ENCODE data around the gene HPSE2. TPM values are rescaled to one million over a fixed set of nuclear protein-coding genes. Genes with fewer than 3 reads are reported as not detected.

Gene HPSE2
- total and polyA plus RNA-seq, 2 of the 13 experiments (the other 11 are each of a cell fraction or from before 2014, with no cell fraction given): 0.01 TPM; not detected in 1

DNA sequence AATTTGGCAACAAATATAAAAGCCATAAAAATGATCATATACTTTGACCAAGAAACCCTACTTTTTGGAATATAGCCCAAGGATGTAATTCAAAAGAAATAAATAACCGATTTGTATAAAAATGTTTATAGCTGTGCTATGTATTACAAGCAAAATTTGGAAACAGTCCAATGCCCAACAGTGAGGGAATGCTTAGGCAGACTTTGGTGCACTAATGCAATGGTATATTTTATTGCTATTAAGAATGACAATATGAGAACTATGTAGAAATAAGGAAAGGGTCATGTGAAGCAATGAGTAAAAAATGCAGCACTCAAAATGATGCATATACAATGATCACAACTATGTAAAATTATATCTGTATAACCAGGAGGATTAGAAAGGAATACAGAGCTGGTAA is 515.1 kb downstream of the HPSE2 start:
- Histone ChIP-seq H3K4me1 (ENCODE audit: insufficient read depth, low read length) (no peaks in the 10 kb centered on the region), H3K9ac (ENCODE audit: insufficient read depth, low read depth, low read length) (no peak overlapping the region), H3K36me3 (replicated peaks in 1 of 2; ENCODE audit: control insufficient read depth in 1 of 2, insufficient read depth in 2 of 2, low read length in 2 of 2) (no peaks in the 10 kb centered on the region), H3K79me2 (ENCODE audit: insufficient read depth, low read length) (no peaks in the 10 kb centered on the region), H3K4me2 (ENCODE audit: low read depth, low read length) (no peak overlapping the region), H2AFZ (ENCODE audit: low read length) (no peak overlapping the region), H3K4me3 (replicated peaks in 1 of 3; ENCODE audit: insufficient read depth in 1 of 3, low read depth in 2 of 3, low read length in 3 of 3) (no peak overlapping the region), H3K27me3 (ENCODE audit: control insufficient read depth in 1 of 2, insufficient read depth in 2 of 2, low read length in 2 of 2) (no peaks in the 10 kb centered on the region), H3K9me3 (ENCODE audit: low read length) (no peaks in the 10 kb centered on the region), H3K27ac (ENCODE audit: extremely low read length, insufficient read depth, low read length) (no peak overlapping the region), H4K20me1 (ENCODE audit: insufficient read depth, low read length) (no peaks in the 10 kb centered on the region)
- 0% methylated on average over 1 of the region's 1 CpG for WGBS (ENCODE audit: low lambda C conversion rate)
- POLR2A ChIA-PET: no interaction called here
- no peak for ATAC-seq
- CTCF ChIA-PET (ENCODE audit: low intra/inter-chr PET ratio, low total read pairs): no interaction called here
- TF ChIP-seq HOXA5 (CRISPR knock-in tag; IDR thresholded peaks at IDR 0.05) (no peak), KMT2A (CRISPR knock-in tag; IDR thresholded peaks at IDR 0.05) (no peak), PAX8 (CRISPR knock-in tag; IDR thresholded peaks at IDR 0.05; ENCODE audit: borderline replicate concordance) (no peak)
- DNase-seq (ENCODE audit: low spot score): no peak
- intact Hi-C loops (cut with micrococcal nuclease; ENCODE audit: unreplicated experiment): no loop called here
- no peak for FAIRE-seq
- in situ Hi-C loops (cut with HindIII; ENCODE audit: extremely low pct_ligation_motif_present, low pct_unique_long_range_greater_than_20kb): no loop called here
- no TSS peak for BruUV-seq (replicated peaks)

DNA sequence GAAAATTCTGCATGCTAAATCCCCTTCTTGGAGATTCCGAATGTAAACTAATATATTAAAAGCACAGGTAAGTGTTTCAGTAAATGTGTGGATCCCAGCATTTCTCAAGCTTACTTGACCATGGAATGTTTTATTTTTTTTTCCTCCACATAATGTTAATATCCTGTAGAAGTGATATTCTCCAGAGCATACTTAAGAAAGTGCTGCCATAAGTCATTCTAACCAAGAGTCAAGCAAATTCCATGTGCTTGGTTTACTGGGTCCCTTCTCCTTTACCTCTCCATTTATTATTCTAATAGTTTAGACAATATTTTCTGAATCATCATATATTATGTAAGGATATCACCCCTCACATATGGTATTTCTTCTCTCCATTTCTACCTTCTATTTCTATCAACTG is 522.1 kb downstream of the HPSE2 start:
- TF ChIP-seq ZSCAN9 (CRISPR knock-in tag; IDR thresholded peaks at IDR 0.05; ENCODE audit: borderline replicate concordance): no peak
- TF ChIP-seq ATF1 (CRISPR knock-in tag; IDR thresholded peaks at IDR 0.05): no peak
- Histone ChIP-seq H3K36me3 (replicated peaks in 1 of 2; ENCODE audit: control insufficient read depth in 1 of 2, insufficient read depth in 2 of 2, low read length in 2 of 2) (no peaks in the 10 kb centered on the region), H4K20me1 (ENCODE audit: insufficient read depth, low read length) (no peaks in the 10 kb centered on the region), H3K4me3 (replicated peaks in 1 of 3; ENCODE audit: insufficient read depth in 1 of 3, low read depth in 2 of 3, low read length in 3 of 3) (no peak overlapping the region), H3K4me2 (ENCODE audit: low read depth, low read length) (no peak overlapping the region), H2AFZ (ENCODE audit: low read length) (no peak overlapping the region), H3K79me2 (ENCODE audit: insufficient read depth, low read length) (no peaks in the 10 kb centered on the region), H3K27me3 (ENCODE audit: control insufficient read depth in 1 of 2, insufficient read depth in 2 of 2, low read length in 2 of 2) (no peaks in the 10 kb centered on the region), H3K4me1 (ENCODE audit: insufficient read depth, low read length) (no peaks in the 10 kb centered on the region), H3K27ac (ENCODE audit: extremely low read length, insufficient read depth, low read length) (no peak overlapping the region), H3K9me3 (ENCODE audit: low read length) (no peaks in the 10 kb centered on the region), H3K9ac (ENCODE audit: insufficient read depth, low read depth, low read length) (no peak overlapping the region)
- intact Hi-C loops (cut with micrococcal nuclease; ENCODE audit: unreplicated experiment): no loop called here
- 0% methylated on average over 1 of the region's 1 CpG for WGBS (ENCODE audit: low lambda C conversion rate)
- FAIRE-seq (no peak), DNase-seq (ENCODE audit: low spot score) (no peak), ATAC-seq (no peak)
- ChIA-PET POLR2A (no interaction called here), CTCF (ENCODE audit: low intra/inter-chr PET ratio, low total read pairs) (no interaction called here)
- no TSS peak for BruUV-seq (replicated peaks)
- in situ Hi-C loops (cut with HindIII; ENCODE audit: extremely low pct_ligation_motif_present, low pct_unique_long_range_greater_than_20kb): no loop called here
